ENCODE data around the gene CCDC116. TPM values are rescaled to one million over a fixed set of nuclear protein-coding genes. Genes with fewer than 3 reads are reported as not detected.

Gene CCDC116
- total RNA-seq, 5 donors from 2014 or later (not counting 1 experiment from before 2014, with no cell fraction given): 0.16 to 0.79 (median 0.66) TPM; not detected in 1

DNA sequence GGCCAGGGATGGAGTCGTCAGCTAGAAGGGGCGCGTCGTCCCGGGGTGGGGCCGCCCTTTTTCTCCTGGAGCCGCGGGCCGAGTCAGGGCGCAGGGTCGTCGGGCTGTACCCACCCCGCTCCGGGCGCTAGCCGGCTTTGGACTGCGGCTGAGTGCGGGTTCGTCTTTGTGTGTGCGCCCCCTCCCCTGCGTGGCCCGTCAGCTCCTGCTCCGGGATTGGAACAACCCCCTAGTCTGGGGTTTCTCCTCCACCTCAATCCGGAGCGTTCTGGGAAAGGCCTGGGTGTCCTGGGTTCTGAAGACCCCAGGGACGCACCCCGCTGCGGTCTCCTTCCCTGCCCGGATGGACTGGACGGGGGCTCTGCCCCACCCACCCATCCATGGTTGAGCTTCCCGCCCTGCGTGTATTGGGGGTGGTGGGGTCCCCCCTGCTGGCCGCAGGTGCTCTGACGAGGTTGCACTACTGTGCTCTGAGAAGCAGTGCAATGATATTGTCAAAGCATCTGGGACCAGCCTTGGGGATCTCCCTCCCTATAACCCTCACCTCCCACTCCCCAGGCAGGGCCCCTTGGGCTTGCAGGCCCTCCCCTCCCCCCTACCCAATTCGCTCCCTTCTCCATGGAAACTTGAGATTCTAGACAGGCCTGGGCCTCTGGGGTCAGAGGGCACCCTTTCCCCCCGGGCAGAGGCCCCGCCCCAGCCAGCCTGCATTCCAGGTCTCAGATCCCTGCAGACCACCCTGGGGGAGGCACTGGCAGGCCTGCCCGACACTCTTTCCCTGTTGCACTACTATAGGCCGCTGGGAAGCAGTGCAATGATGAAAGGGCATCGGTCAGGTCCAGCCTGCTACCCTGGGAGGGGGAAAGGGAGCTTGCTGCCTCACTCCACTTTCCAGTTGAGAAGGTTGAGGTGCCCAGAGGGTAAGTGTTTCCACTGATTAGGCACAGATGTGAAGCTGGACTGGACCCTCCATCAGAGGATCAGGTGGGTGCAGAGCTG lies 20.3 kb downstream of the CCDC116 start:
- Mint-ChIP-seq H3K4me1 (peaks cover 27 to 32% (median 31%) of the 10 kb centered on the region in 3 donors), H3K4me3 (peak overlapping the region; percentile 82 to 90 (median 83)), H3K36me3 (peaks cover 7% of the 10 kb centered on the region), H3K9me3 (no peaks in the 10 kb centered on the region), H3K27me3 (no peaks in the 10 kb centered on the region), H3K27ac (no peak overlapping the region)
- ChIA-PET CTCF (interaction anchor here in 1 of 2 donors (1.0 kb wide), 1 partner anchor 11 kb away, joined by 3 read pairs; no protein-coding TSS in a partner anchor), POLR2A (no interaction called here)
- Histone ChIP-seq H3K27me3 (replicated peaks in 1 of 2; ENCODE audit: control insufficient read depth in 2 of 2, extremely low read depth in 1 of 2, insufficient read depth in 2 of 2, low read length in 1 of 2) (no peaks in the 10 kb centered on the region), H3K9me3 (no peaks in the 10 kb centered on the region), H3K27ac (ENCODE audit: low read length) (no peak overlapping the region), H3K4me3 (ENCODE audit: control insufficient read depth in 1 of 2, extremely low read depth in 1 of 2, low read length in 1 of 2) (peak overlapping the region in 1 of 2 donors; percentile 51), H3K36me3 (ENCODE audit: control insufficient read depth in 2 of 2, extremely low read depth in 1 of 2, insufficient read depth in 1 of 2, low read length in 1 of 2) (peaks cover 0 to 3% of the 10 kb centered on the region in 2 donors), H3K4me1 (ENCODE audit: control insufficient read depth in 1 of 2, extremely low read depth in 1 of 2, insufficient read depth in 2 of 2, low read length in 2 of 2) (peaks cover 16 to 36% of the 10 kb centered on the region in 2 experiments)
- WGBS (ENCODE audit: insufficient coverage): 43% methylated on average over 21 of the region's 40 CpGs
- ATAC-seq (replicated peaks in 1 of 4): no peak
- DNase-seq: no peak

DNA sequence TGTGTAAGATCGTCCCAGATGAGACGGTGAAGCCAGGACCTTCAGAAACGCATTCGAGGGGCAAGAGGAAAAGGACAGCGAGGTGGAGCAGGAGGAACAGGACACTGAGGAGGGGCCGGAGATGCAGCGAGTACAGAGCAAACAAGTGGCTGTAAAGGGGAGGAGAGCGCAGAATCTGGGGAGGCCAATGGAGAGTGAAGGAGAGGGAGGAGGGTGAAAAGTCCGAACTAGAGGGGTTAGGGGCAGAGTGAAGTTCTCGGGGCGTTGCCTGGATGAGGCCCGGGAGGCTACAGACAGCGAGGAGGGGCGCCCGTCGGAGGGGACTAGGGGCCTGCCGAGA lies 24.4 kb downstream of the CCDC116 start:
- DNase-seq (no peak), ATAC-seq (replicated peaks in 1 of 4) (no peak)
- H3K36me3 Mint-ChIP-seq: no peaks in the 10 kb centered on the region
- no peaks in the 10 kb centered on the region for H3K9me3 Mint-ChIP-seq
- ChIA-PET CTCF (interaction anchor here in 1 of 2 donors (0.6 kb wide), 2 partner anchors 13 to 242 kb away, joined by 3 to 5 read pairs; no protein-coding TSS in a partner anchor), POLR2A (no interaction called here)
- Histone ChIP-seq H3K27me3 (replicated peaks in 1 of 2; ENCODE audit: control insufficient read depth in 2 of 2, extremely low read depth in 1 of 2, insufficient read depth in 2 of 2, low read length in 1 of 2) (no peaks in the 10 kb centered on the region), H3K9me3 (no peaks in the 10 kb centered on the region), H3K4me1 (ENCODE audit: control insufficient read depth in 1 of 2, extremely low read depth in 1 of 2, insufficient read depth in 2 of 2, low read length in 2 of 2) (peaks cover 8 to 30% of the 10 kb centered on the region in 2 experiments), H3K36me3 (ENCODE audit: control insufficient read depth in 2 of 2, extremely low read depth in 1 of 2, insufficient read depth in 1 of 2, low read length in 1 of 2) (no peaks in the 10 kb centered on the region), H3K27ac (ENCODE audit: low read length) (no peak overlapping the region), H3K4me3 (ENCODE audit: control insufficient read depth in 1 of 2, extremely low read depth in 1 of 2, low read length in 1 of 2) (peak overlapping the region in 1 of 2 donors; percentile 47)
- H3K27ac Mint-ChIP-seq: peak overlapping the region; percentile 34 to 74
- 74% methylated on average over 17 of the region's 17 CpGs for WGBS (ENCODE audit: insufficient coverage)
- H3K4me1 Mint-ChIP-seq: peaks cover 13 to 17% (median 14%) of the 10 kb centered on the region in 3 donors
- peak overlapping the region; percentile 66 to 81 (median 68) for H3K4me3 Mint-ChIP-seq
- no peaks in the 10 kb centered on the region for H3K27me3 Mint-ChIP-seq

DNA sequence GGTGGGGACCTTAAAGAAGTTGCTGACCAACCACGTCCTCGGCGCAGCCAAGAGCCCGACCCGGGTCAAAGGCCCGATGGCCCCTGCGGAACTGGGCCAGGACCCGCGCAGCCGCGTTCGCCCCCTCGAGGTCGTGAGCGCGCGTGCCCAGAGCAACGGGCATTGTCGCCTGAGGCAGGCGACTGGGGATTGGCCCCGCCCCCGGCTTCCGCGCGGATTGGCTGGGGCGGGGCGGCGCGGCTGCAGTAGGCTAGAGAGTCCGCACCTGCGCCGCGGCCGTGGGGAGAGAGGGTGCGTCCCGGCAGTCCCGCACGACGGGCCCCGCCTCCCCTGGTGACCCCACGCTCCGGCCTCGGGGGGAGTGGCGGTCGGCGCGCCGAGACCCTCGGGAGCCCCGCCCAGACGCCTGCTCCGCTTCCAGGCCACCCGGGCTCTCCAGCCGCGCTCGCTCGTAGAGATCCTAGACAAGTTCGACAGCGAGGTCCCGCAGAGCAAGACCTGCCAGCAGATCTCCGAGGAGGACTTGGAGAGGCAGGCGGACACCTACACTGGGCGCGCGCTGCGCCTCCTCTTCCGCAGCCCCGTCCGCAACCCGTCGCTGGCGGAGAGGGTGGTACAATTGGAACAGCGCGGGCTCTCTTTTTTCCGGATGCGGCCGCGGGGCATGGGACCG lies 24.9 kb downstream of the CCDC116 start:
- H3K9me3 ChIP-seq: no peaks in the 10 kb centered on the region
- Mint-ChIP-seq H3K4me3 (peak overlapping the region; percentile 68 to 87 (median 76)), H3K27me3 (no peaks in the 10 kb centered on the region), H3K36me3 (no peaks in the 10 kb centered on the region), H3K9me3 (no peaks in the 10 kb centered on the region), H3K27ac (peak overlapping the region; percentile 34 to 48), H3K4me1 (peaks cover 13 to 14% (median 14%) of the 10 kb centered on the region in 3 donors)
- ChIA-PET CTCF (no interaction called here), POLR2A (no interaction called here)
- H3K27ac ChIP-seq (ENCODE audit: low read length): no peak overlapping the region
- ATAC-seq (replicated peaks in 1 of 4) (peak; percentile 94 to 96 (median 94)), DNase-seq (peak; percentile 32 to 86 (median 63))
- H3K4me1 ChIP-seq (ENCODE audit: control insufficient read depth in 1 of 2, extremely low read depth in 1 of 2, insufficient read depth in 2 of 2, low read length in 2 of 2): peaks cover 8 to 25% of the 10 kb centered on the region in 2 experiments
- no peaks in the 10 kb centered on the region for H3K36me3 ChIP-seq (ENCODE audit: control insufficient read depth in 2 of 2, extremely low read depth in 1 of 2, insufficient read depth in 1 of 2, low read length in 1 of 2)
- 1% methylated on average over 67 of the region's 79 CpGs for WGBS (ENCODE audit: insufficient coverage)
- H3K27me3 ChIP-seq (replicated peaks in 1 of 2; ENCODE audit: control insufficient read depth in 2 of 2, extremely low read depth in 1 of 2, insufficient read depth in 2 of 2, low read length in 1 of 2): no peaks in the 10 kb centered on the region
- H3K4me3 ChIP-seq (ENCODE audit: control insufficient read depth in 1 of 2, extremely low read depth in 1 of 2, low read length in 1 of 2): peak overlapping the region; percentile 51 to 73

DNA sequence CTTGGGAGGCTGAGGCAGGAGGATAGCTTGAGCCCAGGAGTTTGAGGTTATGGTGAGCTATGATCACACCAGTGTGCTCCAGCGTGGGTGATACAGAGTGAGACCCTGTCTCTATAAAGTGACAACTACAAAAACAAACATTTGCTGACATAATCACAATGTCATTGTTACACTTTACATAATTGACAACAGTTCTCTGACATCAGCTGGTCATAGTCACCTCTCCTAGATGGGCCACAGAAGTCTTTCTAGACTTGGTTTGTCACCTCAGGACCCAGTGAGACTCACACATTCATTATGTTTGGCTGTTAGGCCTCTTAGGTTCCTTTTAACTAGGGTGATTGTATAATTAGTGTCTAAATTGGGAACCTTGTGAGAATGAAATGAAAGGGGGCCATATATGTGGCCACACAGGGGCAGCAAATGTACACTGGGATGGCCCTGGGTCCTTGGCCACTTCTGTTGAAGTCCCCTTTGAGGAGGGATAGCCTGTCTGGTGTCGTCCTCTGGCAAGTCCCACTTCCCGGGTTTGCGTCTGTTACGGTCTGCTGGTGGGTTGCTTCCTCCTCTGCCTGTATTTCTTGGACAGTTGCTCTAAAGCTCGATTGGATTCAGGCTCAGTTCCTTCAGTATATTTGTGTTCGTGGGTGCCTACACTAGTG lies 27.4 kb downstream of the CCDC116 start:
- no peak for ATAC-seq (replicated peaks in 1 of 4)
- ChIA-PET CTCF (no interaction called here), POLR2A (no interaction called here)
- peak overlapping the region in 1 of 3 donors; percentile 6 for H3K4me3 Mint-ChIP-seq
- no peak for DNase-seq
- H3K9me3 Mint-ChIP-seq: no peaks in the 10 kb centered on the region
- no peak overlapping the region for H3K27ac Mint-ChIP-seq
- Histone ChIP-seq H3K27ac (ENCODE audit: low read length) (no peak overlapping the region), H3K27me3 (replicated peaks in 1 of 2; ENCODE audit: control insufficient read depth in 2 of 2, extremely low read depth in 1 of 2, insufficient read depth in 2 of 2, low read length in 1 of 2) (no peaks in the 10 kb centered on the region), H3K4me1 (ENCODE audit: control insufficient read depth in 1 of 2, extremely low read depth in 1 of 2, insufficient read depth in 2 of 2, low read length in 2 of 2) (peaks cover 8 to 21% of the 10 kb centered on the region in 2 experiments), H3K4me3 (ENCODE audit: control insufficient read depth in 1 of 2, extremely low read depth in 1 of 2, low read length in 1 of 2) (no peak overlapping the region), H3K9me3 (no peaks in the 10 kb centered on the region), H3K36me3 (ENCODE audit: control insufficient read depth in 2 of 2, extremely low read depth in 1 of 2, insufficient read depth in 1 of 2, low read length in 1 of 2) (no peaks in the 10 kb centered on the region)
- 88% methylated on average over 5 of the region's 7 CpGs for WGBS (ENCODE audit: insufficient coverage)
- H3K4me1 Mint-ChIP-seq: peaks cover 14 to 16% (median 16%) of the 10 kb centered on the region in 3 donors
- no peaks in the 10 kb centered on the region for H3K36me3 Mint-ChIP-seq
- no peaks in the 10 kb centered on the region for H3K27me3 Mint-ChIP-seq

DNA sequence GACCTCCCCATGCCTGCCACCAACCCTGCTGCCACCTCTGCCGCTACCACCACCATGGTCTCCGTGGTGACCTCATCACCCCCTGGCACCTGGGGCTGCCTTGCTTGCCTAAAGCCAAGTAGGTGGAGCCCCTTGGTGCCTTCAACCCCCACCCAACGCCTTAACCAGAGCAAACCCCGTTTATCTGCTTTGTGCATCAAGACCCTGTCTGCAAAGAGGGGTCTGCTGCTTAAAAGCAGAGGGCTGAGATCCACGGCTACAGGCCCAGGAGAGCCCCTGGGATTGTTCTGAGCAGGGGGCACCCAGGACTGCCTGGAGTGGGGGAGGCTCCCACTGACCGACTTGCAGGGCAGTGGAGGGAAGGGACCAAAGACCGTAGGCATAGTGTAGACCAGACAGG lies 28.3 kb downstream of the CCDC116 start:
- ATAC-seq (replicated peaks in 1 of 4) (no peak), DNase-seq (no peak)
- peaks cover 8 to 29% of the 10 kb centered on the region in 2 experiments for H3K4me1 ChIP-seq (ENCODE audit: control insufficient read depth in 1 of 2, extremely low read depth in 1 of 2, insufficient read depth in 2 of 2, low read length in 2 of 2)
- CTCF ChIA-PET: no interaction called here
- H3K36me3 ChIP-seq (ENCODE audit: control insufficient read depth in 2 of 2, extremely low read depth in 1 of 2, insufficient read depth in 1 of 2, low read length in 1 of 2): no peaks in the 10 kb centered on the region
- H3K9me3 ChIP-seq: no peaks in the 10 kb centered on the region
- H3K27me3 ChIP-seq (replicated peaks in 1 of 2; ENCODE audit: control insufficient read depth in 2 of 2, extremely low read depth in 1 of 2, insufficient read depth in 2 of 2, low read length in 1 of 2): no peaks in the 10 kb centered on the region
- Mint-ChIP-seq H3K4me1 (peaks cover 21 to 23% (median 22%) of the 10 kb centered on the region in 3 donors), H3K4me3 (no peak overlapping the region), H3K27ac (no peak overlapping the region), H3K27me3 (no peaks in the 10 kb centered on the region), H3K36me3 (no peaks in the 10 kb centered on the region), H3K9me3 (no peaks in the 10 kb centered on the region)
- WGBS (ENCODE audit: insufficient coverage): 72% methylated on average over 6 of the region's 7 CpGs
- H3K27ac ChIP-seq (ENCODE audit: low read length): no peak overlapping the region
- POLR2A ChIA-PET: no interaction called here
- no peak overlapping the region for H3K4me3 ChIP-seq (ENCODE audit: control insufficient read depth in 1 of 2, extremely low read depth in 1 of 2, low read length in 1 of 2)

DNA sequence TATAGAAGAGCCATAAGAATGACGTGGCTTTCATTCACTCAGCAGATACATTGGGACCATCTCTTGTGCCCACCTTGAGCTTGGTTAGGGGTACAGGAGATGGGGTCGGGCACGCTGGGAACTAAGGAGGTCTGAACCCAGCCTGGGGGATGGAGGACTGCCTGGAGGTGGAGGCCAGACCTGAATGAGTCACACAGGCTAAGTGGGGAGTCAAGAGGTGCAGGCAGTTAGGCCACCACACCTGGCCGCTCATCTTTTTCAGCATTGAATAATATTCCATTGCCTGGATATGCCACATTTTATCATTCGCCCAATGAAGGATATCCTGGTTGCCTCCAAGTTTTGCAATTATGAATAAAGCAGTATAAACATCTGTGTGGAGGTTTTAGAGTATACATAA lies 29.4 kb downstream of the CCDC116 start:
- H3K27ac ChIP-seq (ENCODE audit: low read length): no peak overlapping the region
- no peaks in the 10 kb centered on the region for H3K9me3 ChIP-seq
- ChIA-PET CTCF (interaction anchor here in 1 of 2 donors (0.7 kb wide), 1 partner anchor 48 kb away, joined by 3 read pairs; no protein-coding TSS in a partner anchor), POLR2A (no interaction called here)
- ATAC-seq (replicated peaks in 1 of 4) (no peak), DNase-seq (no peak)
- H3K27me3 Mint-ChIP-seq: no peaks in the 10 kb centered on the region
- no peaks in the 10 kb centered on the region for H3K9me3 Mint-ChIP-seq
- H3K36me3 ChIP-seq (ENCODE audit: control insufficient read depth in 2 of 2, extremely low read depth in 1 of 2, insufficient read depth in 1 of 2, low read length in 1 of 2): no peaks in the 10 kb centered on the region
- H3K27me3 ChIP-seq (replicated peaks in 1 of 2; ENCODE audit: control insufficient read depth in 2 of 2, extremely low read depth in 1 of 2, insufficient read depth in 2 of 2, low read length in 1 of 2): no peaks in the 10 kb centered on the region
- no peak overlapping the region for H3K27ac Mint-ChIP-seq
- no peak overlapping the region for H3K4me3 ChIP-seq (ENCODE audit: control insufficient read depth in 1 of 2, extremely low read depth in 1 of 2, low read length in 1 of 2)
- peaks cover 15 to 21% (median 20%) of the 10 kb centered on the region in 3 donors for H3K4me1 Mint-ChIP-seq
- no peak overlapping the region for H3K4me3 Mint-ChIP-seq
- WGBS (ENCODE audit: insufficient coverage): 92% methylated on average over 2 of the region's 5 CpGs
- no peaks in the 10 kb centered on the region for H3K36me3 Mint-ChIP-seq
- peaks cover 5 to 27% of the 10 kb centered on the region in 2 experiments for H3K4me1 ChIP-seq (ENCODE audit: control insufficient read depth in 1 of 2, extremely low read depth in 1 of 2, insufficient read depth in 2 of 2, low read length in 2 of 2)

Data from T-cell (primary cell).